Naive thymus-derived CD8-positive, alpha-beta T cell (primary cell): ENCODE results near the gene ASTN2. TPM values are rescaled to one million over a fixed set of nuclear protein-coding genes. Genes with fewer than 3 reads are reported as not detected.

Experiments
- ATAC-seq, 2 donors: fragments of 150-1000 bp; cut with Tn5 transposase in 1 of 2; sonication (Bioruptor Pico), chemical (Tn5 transposase) in 1 of 2; 1 replicate in 1 of 2; 2 replicates in 1 of 2; pipeline ENCODE4 v1.10.0; 2021; ENCODE audit warnings: mild to moderate bottlenecking in 2 of 2, moderate library complexity in 2 of 2
- POLR2A ChIA-PET: fragments of 350-600 bp; sonication (Branson Sonifier 250); formaldehyde crosslinking; loops from one replicate; lab custom pipeline; 2021; ENCODE audit warnings: antibody characterized with exemption; lab: Charles Lee
- DNase-seq, 10 donors: peaks; one replicate each; pipeline versions ENCODE4 v3.0.0 to v3.0.0-alpha.2; 2020 to 2022
- H3K27ac Mint-ChIP-seq, 10 donors: one replicate each; pipeline ENCODE4 v1.8.0; 2020 to 2022; ENCODE audit warnings: mild to moderate bottlenecking in 10 of 10, mixed read lengths in 10 of 10, moderate library complexity in 4 of 10, inconsistent platforms in 1 of 10
- H3K27me3 Mint-ChIP-seq, 5 donors: one replicate each; pipeline ENCODE4 v1.8.0; 2021 to 2022; ENCODE audit warnings: mixed read lengths in 5 of 5
- H3K36me3 Mint-ChIP-seq, 3 donors: one replicate each; pipeline ENCODE4 v1.8.0; 2020 to 2022; ENCODE audit warnings: mixed read lengths in 3 of 3, mild to moderate bottlenecking in 2 of 3, inconsistent platforms in 1 of 3
- H3K4me1 Mint-ChIP-seq, 4 donors: one replicate each; pipeline ENCODE4 v1.8.0; 2021 to 2022; ENCODE audit warnings: mixed read lengths in 4 of 4
- H3K4me3 Mint-ChIP-seq, 10 donors: one replicate each; pipeline ENCODE4 v1.8.0; 2020 to 2022; ENCODE audit warnings: mild to moderate bottlenecking in 10 of 10, mixed read lengths in 10 of 10, moderate library complexity in 6 of 10, inconsistent platforms in 1 of 10
- H3K9me3 Mint-ChIP-seq, 9 donors: one replicate each; pipeline ENCODE4 v1.8.0; 2020 to 2022; ENCODE audit warnings: mixed read lengths in 9 of 9, mild to moderate bottlenecking in 3 of 9, inconsistent platforms in 1 of 9, moderate library complexity in 1 of 9
- polyA plus RNA-seq, 3 donors: library from polyadenylated mRNA; unstranded; fragments of 300-500 nt; fragmentation: Illumina TruSeq; gene quantifications; one replicate each; pipeline ENCODE4 v1.2.3, GENCODE V29; 2021
- total RNA-seq, 8 experiments: library from RNA in 2 of 8; stranded (reverse) in 2 of 8; gene quantifications; one replicate each; pipeline ENCODE4 v1.2.3 and lab custom pipeline; 2021 to 2026

The ASTN2 gene
- total and polyA plus RNA-seq, 5 experiments from 2014 or later, result 1.2 to 3.8 (median 3.2) TPM

- no peak overlapping the region for H3K4me3 Mint-ChIP-seq
- no peaks in the 10 kb centered on the region for H3K36me3 Mint-ChIP-seq
- H3K9me3 Mint-ChIP-seq, result peaks cover 0 to 11% (median 0%) of the 10 kb centered on the region in 9 donors
- POLR2A ChIA-PET, result no interaction called here
- DNase-seq (no peak), ATAC-seq (no peak)
- peaks cover 0 to 7% (median 0%) of the 10 kb centered on the region in 5 donors for H3K27me3 Mint-ChIP-seq
- H3K4me1 Mint-ChIP-seq, result no peaks in the 10 kb centered on the region
- H3K27ac Mint-ChIP-seq, result no peak overlapping the region
These were observed 27.4 kb downstream of the ASTN2 start for GRCh38 chr9:117387422-117387821.

GRCh38 chr9:117379341-117379740 is 35.5 kb downstream of the ASTN2 start:
- Mint-ChIP-seq H3K36me3 (peaks cover 0 to 8% (median 0%) of the 10 kb centered on the region in 3 donors), H3K27me3 (peaks cover 0 to 10% (median 3%) of the 10 kb centered on the region in 5 donors), H3K4me3 (no peak overlapping the region), H3K4me1 (no peaks in the 10 kb centered on the region), H3K27ac (no peak overlapping the region), H3K9me3 (peaks cover 3 to 45% (median 6%) of the 10 kb centered on the region in 9 donors)
- POLR2A ChIA-PET, result no interaction called here
- ATAC-seq, result no peak
- no peak for DNase-seq

GRCh38 chr9:117377046-117377445 is 37.8 kb downstream of the ASTN2 start:
- Mint-ChIP-seq H3K9me3 (peaks cover 3 to 56% (median 7%) of the 10 kb centered on the region in 9 donors), H3K4me3 (no peak overlapping the region), H3K36me3 (peaks cover 0 to 14% (median 0%) of the 10 kb centered on the region in 3 donors), H3K27ac (no peak overlapping the region), H3K27me3 (peaks cover 0 to 10% (median 8%) of the 10 kb centered on the region in 5 donors), H3K4me1 (no peaks in the 10 kb centered on the region)
- no peak for ATAC-seq
- POLR2A ChIA-PET, result no interaction called here
- no peak for DNase-seq

- no peak overlapping the region for H3K27ac Mint-ChIP-seq
- peaks cover 0 to 13% (median 4%) of the 10 kb centered on the region in 5 donors for H3K27me3 Mint-ChIP-seq
- peaks cover under 1 to 45% (median 7%) of the 10 kb centered on the region in 9 donors for H3K9me3 Mint-ChIP-seq
- H3K36me3 Mint-ChIP-seq, result peaks cover 0 to 14% (median 0%) of the 10 kb centered on the region in 3 donors
- ATAC-seq (no peak), DNase-seq (no peak)
- H3K4me1 Mint-ChIP-seq, result no peaks in the 10 kb centered on the region
- no peak overlapping the region for H3K4me3 Mint-ChIP-seq
- POLR2A ChIA-PET, result no interaction called here
These were observed 38.9 kb downstream of the ASTN2 start for GRCh38 chr9:117375956-117376355.

GRCh38 chr9:117374076-117374725 is 40.7 kb downstream of the ASTN2 start:
- Mint-ChIP-seq H3K27me3 (peaks cover 0 to 18% (median 4%) of the 10 kb centered on the region in 5 donors), H3K36me3 (peaks cover 0 to 6% (median 0%) of the 10 kb centered on the region in 3 donors), H3K4me1 (no peaks in the 10 kb centered on the region), H3K4me3 (no peak overlapping the region), H3K9me3 (peaks cover 0 to 30% (median 5%) of the 10 kb centered on the region in 9 donors), H3K27ac (no peak overlapping the region)
- POLR2A ChIA-PET, result no interaction called here
- no peak for ATAC-seq
- DNase-seq, result no peak

GRCh38 chr9:117368684-117369230 is 46.1 kb downstream of the ASTN2 start:
- no peaks in the 10 kb centered on the region for H3K4me1 Mint-ChIP-seq
- no peak for ATAC-seq
- no peak overlapping the region for H3K27ac Mint-ChIP-seq
- H3K4me3 Mint-ChIP-seq, result no peak overlapping the region
- POLR2A ChIA-PET, result no interaction called here
- peaks cover 0 to 4% (median 0%) of the 10 kb centered on the region in 3 donors for H3K36me3 Mint-ChIP-seq
- no peak for DNase-seq
- H3K27me3 Mint-ChIP-seq, result peaks cover 0 to 11% (median 3%) of the 10 kb centered on the region in 5 donors
- H3K9me3 Mint-ChIP-seq, result peaks cover 0 to 9% (median 4%) of the 10 kb centered on the region in 9 donors

- H3K4me3 Mint-ChIP-seq, result no peak overlapping the region
- H3K27ac Mint-ChIP-seq, result no peak overlapping the region
- H3K27me3 Mint-ChIP-seq, result peaks cover 0 to 9% (median 2%) of the 10 kb centered on the region in 5 donors
- POLR2A ChIA-PET, result no interaction called here
- DNase-seq (no peak), ATAC-seq (no peak)
- no peaks in the 10 kb centered on the region for H3K4me1 Mint-ChIP-seq
- H3K9me3 Mint-ChIP-seq, result peaks cover 0 to 9% (median 3%) of the 10 kb centered on the region in 9 donors
- H3K36me3 Mint-ChIP-seq, result no peaks in the 10 kb centered on the region
These were observed 49.4 kb downstream of the ASTN2 start for GRCh38 chr9:117365438-117365837.

- Mint-ChIP-seq H3K9me3 (peaks cover 0 to 13% (median 4%) of the 10 kb centered on the region in 9 donors), H3K27me3 (peaks cover 0 to 9% (median 2%) of the 10 kb centered on the region in 5 donors), H3K4me1 (no peaks in the 10 kb centered on the region), H3K27ac (no peak overlapping the region), H3K4me3 (no peak overlapping the region), H3K36me3 (no peaks in the 10 kb centered on the region)
- POLR2A ChIA-PET, result no interaction called here
- no peak for DNase-seq
- no peak for ATAC-seq
These were observed 51.9 kb downstream of the ASTN2 start for GRCh38 chr9:117363006-117363405.

- Mint-ChIP-seq H3K27ac (no peak overlapping the region), H3K36me3 (no peaks in the 10 kb centered on the region), H3K4me3 (no peak overlapping the region), H3K9me3 (peaks cover 0 to 13% (median 2%) of the 10 kb centered on the region in 9 donors), H3K4me1 (no peaks in the 10 kb centered on the region), H3K27me3 (peaks cover 0 to 4% (median 2%) of the 10 kb centered on the region in 5 donors)
- POLR2A ChIA-PET, result no interaction called here
- DNase-seq (no peak), ATAC-seq (no peak)
These were observed 54.9 kb downstream of the ASTN2 start for GRCh38 chr9:117359910-117360309.

GRCh38 chr9:117355542-117355941 is 59.3 kb downstream of the ASTN2 start:
- Mint-ChIP-seq H3K9me3 (peaks cover 0 to 13% (median 2%) of the 10 kb centered on the region in 9 donors), H3K4me3 (no peak overlapping the region), H3K27ac (no peak overlapping the region), H3K36me3 (no peaks in the 10 kb centered on the region), H3K27me3 (peaks cover 0 to 1% (median 0%) of the 10 kb centered on the region in 5 donors), H3K4me1 (no peaks in the 10 kb centered on the region)
- ATAC-seq, result no peak
- POLR2A ChIA-PET, result no interaction called here
- no peak for DNase-seq

- H3K27ac Mint-ChIP-seq, result no peak overlapping the region
- no peaks in the 10 kb centered on the region for H3K36me3 Mint-ChIP-seq
- POLR2A ChIA-PET, result no interaction called here
- H3K4me1 Mint-ChIP-seq, result no peaks in the 10 kb centered on the region
- DNase-seq, result no peak
- H3K4me3 Mint-ChIP-seq, result no peak overlapping the region
- peaks cover 0 to 1% (median 0%) of the 10 kb centered on the region in 5 donors for H3K27me3 Mint-ChIP-seq
- H3K9me3 Mint-ChIP-seq, result peaks cover 0 to 13% (median 2%) of the 10 kb centered on the region in 9 donors
- no peak for ATAC-seq
These were observed 59.9 kb downstream of the ASTN2 start for GRCh38 chr9:117354997-117355396.

GRCh38 chr9:117354244-117354847 is 60.5 kb downstream of the ASTN2 start:
- Mint-ChIP-seq H3K9me3 (peaks cover 0 to 13% (median 2%) of the 10 kb centered on the region in 9 donors), H3K4me1 (no peaks in the 10 kb centered on the region), H3K4me3 (no peak overlapping the region), H3K36me3 (no peaks in the 10 kb centered on the region), H3K27ac (no peak overlapping the region), H3K27me3 (peaks cover 0 to 1% (median 0%) of the 10 kb centered on the region in 5 donors)
- no peak for DNase-seq
- no peak for ATAC-seq
- POLR2A ChIA-PET, result no interaction called here
